Stomach (tissue), 9 donors: ENCODE data around the gene WFDC2. TPM values are rescaled to one million over a fixed set of nuclear protein-coding genes. Genes with fewer than 3 reads are reported as not detected.

ENCODE experiments used
- DNase-seq, 2 donors: peaks; one replicate each; pipeline versions ENCODE4 v3.0.0 to v3.0.0-alpha.2; 2013 to 2019
- H3K27ac ChIP-seq, 5 donors: fragments of 200-600 bp in 4 of 5; sonication (generic) in 4 of 5; one replicate each; pipeline ENCODE4 v1.5.1; 2013 to 2019; ENCODE audit warnings: mild to moderate bottlenecking in 1 of 5, moderate library complexity in 1 of 5
- H3K27me3 ChIP-seq, 3 donors: fragments of 200-600 bp; sonication (generic); one replicate each; pipeline ENCODE4 v1.5.1; 2017 to 2019; ENCODE audit warnings: mixed run types in 1 of 3
- H3K36me3 ChIP-seq, 4 donors: fragments of 200-600 bp; sonication (generic); 1 replicate in 3 of 4; 2 replicates in 1 of 4; pipeline ENCODE4 v1.5.1; 2016 to 2019
- H3K4me1 ChIP-seq, 4 donors: fragments of 200-600 bp; sonication (generic); one replicate each; pipeline ENCODE4 v1.5.1; 2016 to 2019
- H3K4me3 ChIP-seq, 4 donors: fragments of 200-600 bp; sonication (generic) in 3 of 4; one replicate each; pipeline ENCODE4 v1.5.1; 2016 to 2019; ENCODE audit warnings: mild to moderate bottlenecking in 1 of 4
- H3K9me3 ChIP-seq, 4 donors: fragments of 200-600 bp; sonication (generic); one replicate each; pipeline ENCODE4 v1.5.1; 2016 to 2019
- EP300 ChIP-seq: sonication (generic); formaldehyde crosslinking; IDR thresholded peaks from one replicate; pipeline ENCODE4 v1.6.1; 2017; ENCODE audit warnings: antibody characterized with exemption
- POLR2A ChIP-seq, 4 donors: fragments of 450-650 bp; IDR thresholded peaks; one replicate each; pipeline ENCODE4 v1.6.1; 2016; ENCODE audit warnings: antibody characterized with exemption in 4 of 4, control low read depth in 2 of 4, mild to moderate bottlenecking in 1 of 4, moderate library complexity in 1 of 4
- POLR2AphosphoS5 ChIP-seq, 3 donors: sonication (generic); formaldehyde crosslinking; IDR thresholded peaks; one replicate each; pipeline ENCODE4 v1.6.1; 2016; ENCODE audit warnings: antibody characterized with exemption in 3 of 3
- WGBS, 5 donors: extraction: QIAGEN DNeasy Blood & Tissue Kit in 3 of 5; methylation state at CpG; one replicate each; pipeline versions ENCODE4 v1.1.5 to v1.1.7; 2013 to 2018; 5-methylcytosine and 5-hydroxymethylcytosine counted together
- intact Hi-C: fragments of 100-400 bp; cut with DNase I; formaldehyde crosslinking; loops from one replicate; pipeline ENCODE4 v1.15.1; 2023; ENCODE audit warnings: low total_unique reads
- polyA plus RNA-seq, 3 donors: library from polyadenylated mRNA; stranded (reverse); fragments of 200-250 nt; gene quantifications; one replicate each; pipeline ENCODE4 v1.2.3, GENCODE V29; 2013
- total RNA-seq, 5 donors: library from RNA; depleted of rRNA; stranded (reverse); fragments of >200 nt; gene quantifications; one replicate each; pipeline versions ENCODE4 v1.1.0 to v1.2.3, GENCODE V29; 2014 to 2016
- TF ChIP-seq, protein P1 (sequence below), 7 experiments: fragments of 450-650 bp in 4 of 7; fragments of 200-600 bp in 3 of 7; sonication (generic) in 3 of 7; IDR thresholded peaks; one replicate each; pipeline ENCODE4 v1.5.1; 2016 to 2019; ENCODE audit warnings: antibody characterized with exemption in 7 of 7, control low read depth in 2 of 7, mild to moderate bottlenecking in 1 of 7
- donor health status: healthy with polysubstance abuse.
- donor health status: Bipolar disorder and iron deficiency.
- donor health status: healthy.

Gene WFDC2
- total and polyA plus RNA-seq, 8 donors: 2.2 to 82.8 (median 49.0) TPM; not detected in 1

DNA sequence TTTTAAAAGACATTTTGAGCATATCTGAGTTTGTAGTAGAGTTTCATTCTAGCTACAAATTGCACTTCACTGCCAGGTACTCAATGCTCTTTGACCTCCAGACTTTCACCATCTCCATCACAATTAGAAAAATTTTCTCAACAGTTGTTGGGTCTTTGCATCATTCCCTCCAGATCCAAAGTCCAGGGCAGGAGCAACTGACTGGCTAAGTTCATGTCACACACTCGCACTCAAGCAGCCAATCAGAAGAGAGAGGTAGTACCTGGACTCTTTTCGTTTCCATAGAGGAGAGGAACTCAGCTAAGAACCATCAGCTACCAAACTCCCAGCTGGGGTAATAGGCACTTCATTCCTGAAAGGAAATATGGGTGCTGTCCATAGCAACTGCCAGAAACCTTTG is 36.8 kb downstream of the WFDC2 start:
- intact Hi-C loops: no loop called here
- Histone ChIP-seq H3K4me1 (no peaks in the 10 kb centered on the region), H3K36me3 (no peaks in the 10 kb centered on the region), H3K4me3 (no peak overlapping the region), H3K27ac (no peak overlapping the region), H3K27me3 (no peaks in the 10 kb centered on the region), H3K9me3 (no peaks in the 10 kb centered on the region)
- DNase-seq: no peak
- TF ChIP-seq POLR2A (IDR thresholded peaks at IDR 0.05) (no peak), POLR2AphosphoS5 (IDR thresholded peaks at IDR 0.05) (no peak), EP300 (no peak)
- TF ChIP-seq, protein P1, sequence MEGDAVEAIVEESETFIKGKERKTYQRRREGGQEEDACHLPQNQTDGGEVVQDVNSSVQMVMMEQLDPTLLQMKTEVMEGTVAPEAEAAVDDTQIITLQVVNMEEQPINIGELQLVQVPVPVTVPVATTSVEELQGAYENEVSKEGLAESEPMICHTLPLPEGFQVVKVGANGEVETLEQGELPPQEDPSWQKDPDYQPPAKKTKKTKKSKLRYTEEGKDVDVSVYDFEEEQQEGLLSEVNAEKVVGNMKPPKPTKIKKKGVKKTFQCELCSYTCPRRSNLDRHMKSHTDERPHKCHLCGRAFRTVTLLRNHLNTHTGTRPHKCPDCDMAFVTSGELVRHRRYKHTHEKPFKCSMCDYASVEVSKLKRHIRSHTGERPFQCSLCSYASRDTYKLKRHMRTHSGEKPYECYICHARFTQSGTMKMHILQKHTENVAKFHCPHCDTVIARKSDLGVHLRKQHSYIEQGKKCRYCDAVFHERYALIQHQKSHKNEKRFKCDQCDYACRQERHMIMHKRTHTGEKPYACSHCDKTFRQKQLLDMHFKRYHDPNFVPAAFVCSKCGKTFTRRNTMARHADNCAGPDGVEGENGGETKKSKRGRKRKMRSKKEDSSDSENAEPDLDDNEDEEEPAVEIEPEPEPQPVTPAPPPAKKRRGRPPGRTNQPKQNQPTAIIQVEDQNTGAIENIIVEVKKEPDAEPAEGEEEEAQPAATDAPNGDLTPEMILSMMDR (IDR thresholded peaks at IDR 0.05): no peak
- 74 to 90% (median 79%) methylated on average over 2 of the region's 2 CpGs for WGBS, 5 donors

DNA sequence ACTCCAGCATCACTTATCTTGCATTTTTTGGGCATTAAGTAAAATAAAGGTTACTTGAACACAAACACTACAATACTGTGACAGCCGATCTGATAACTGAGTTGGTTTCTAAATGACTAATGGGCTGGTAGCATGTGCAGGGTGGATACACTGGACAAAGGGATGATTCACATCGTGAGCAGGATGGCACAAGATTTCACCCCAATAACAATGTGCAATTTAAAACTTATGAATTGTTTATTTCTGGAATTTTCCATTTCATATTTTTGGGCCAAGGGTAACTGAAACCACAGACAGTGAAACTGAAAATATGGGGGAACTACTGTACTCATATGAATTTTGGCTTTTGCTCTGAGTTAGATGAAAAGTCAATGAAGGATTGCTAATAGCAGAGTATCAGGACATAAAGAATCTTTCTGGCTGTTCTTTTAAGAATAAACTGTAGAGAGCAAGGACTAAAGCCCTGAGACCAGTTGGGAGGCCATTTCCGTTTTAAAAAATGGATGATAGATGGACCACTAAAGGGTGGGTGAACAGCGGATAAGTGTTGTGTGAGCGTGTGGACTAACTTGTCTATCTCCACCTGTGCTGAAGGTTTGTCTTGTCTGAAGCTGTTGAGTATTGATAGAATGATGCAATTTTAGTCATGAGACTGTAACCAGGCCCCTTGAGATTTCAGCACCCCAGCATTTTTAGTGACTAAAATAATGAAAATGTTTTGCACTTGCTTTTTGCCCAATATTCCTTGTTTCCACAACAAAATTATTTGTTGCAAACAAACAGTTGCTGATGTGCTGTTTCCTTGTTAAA is 37.7 kb downstream of the WFDC2 start:
- no peak for TF ChIP-seq EP300
- TF ChIP-seq POLR2AphosphoS5 (IDR thresholded peaks at IDR 0.05): no peak
- TF ChIP-seq POLR2A (IDR thresholded peaks at IDR 0.05): no peak
- TF ChIP-seq, protein P1 (IDR thresholded peaks at IDR 0.05): no peak
- Histone ChIP-seq H3K27me3 (no peaks in the 10 kb centered on the region), H3K4me1 (no peaks in the 10 kb centered on the region), H3K9me3 (no peaks in the 10 kb centered on the region), H3K36me3 (no peaks in the 10 kb centered on the region), H3K27ac (no peak overlapping the region), H3K4me3 (no peak overlapping the region)
- no peak for DNase-seq
- WGBS, 5 donors: 76 to 83% (median 81%) methylated on average over 5 of the region's 5 CpGs
- intact Hi-C loops: no loop called here

DNA sequence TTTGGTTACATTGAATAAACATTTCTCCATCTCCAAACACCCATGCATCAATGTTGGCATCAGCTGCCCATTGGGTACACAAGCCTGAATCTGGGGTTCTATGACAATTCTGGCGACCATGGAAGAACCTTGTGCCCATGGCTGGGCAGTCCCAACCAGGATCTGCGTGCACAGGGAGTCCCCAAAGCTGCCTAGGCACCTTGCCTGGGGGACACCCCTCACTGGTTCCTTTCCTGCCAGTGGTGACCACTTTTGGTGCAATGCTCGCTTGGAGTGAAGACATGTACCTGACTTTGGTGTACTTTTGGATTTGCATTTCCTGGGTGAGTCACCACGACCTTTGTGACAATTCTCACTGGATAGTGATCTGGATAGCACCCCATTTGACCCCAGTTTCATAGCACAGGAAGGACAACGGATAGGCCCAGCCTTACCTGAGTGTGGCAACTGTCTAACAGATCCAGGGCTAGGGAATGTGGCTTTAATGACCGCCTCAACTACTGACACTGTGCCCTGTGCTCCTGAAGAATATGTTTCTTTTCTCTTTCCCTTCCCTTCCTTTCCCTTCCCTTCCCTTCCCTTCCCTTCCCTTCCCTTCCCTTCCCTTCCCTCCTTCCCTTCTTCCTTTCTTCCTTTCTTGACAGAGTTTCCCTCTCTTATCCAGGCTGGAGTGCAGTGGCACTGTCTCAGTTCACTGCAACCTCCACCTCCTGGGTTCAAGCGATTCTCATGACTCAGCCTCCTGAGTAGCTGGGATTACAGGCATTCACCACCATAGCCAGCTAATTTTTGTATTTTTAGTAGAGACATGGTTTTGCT is 38.7 kb downstream of the WFDC2 start:
- WGBS, 5 donors: 71 to 79% (median 73%) methylated on average over 7 of the region's 7 CpGs
- no peak overlapping the region for H3K27ac ChIP-seq
- no peaks in the 10 kb centered on the region for H3K27me3 ChIP-seq
- no peak for DNase-seq
- H3K9me3 ChIP-seq: no peaks in the 10 kb centered on the region
- H3K4me3 ChIP-seq: no peak overlapping the region
- no peaks in the 10 kb centered on the region for H3K36me3 ChIP-seq
- TF ChIP-seq POLR2A (IDR thresholded peaks at IDR 0.05) (no peak), EP300 (no peak), POLR2AphosphoS5 (IDR thresholded peaks at IDR 0.05) (no peak)
- TF ChIP-seq, protein P1 (IDR thresholded peaks at IDR 0.05): no peak
- no peaks in the 10 kb centered on the region for H3K4me1 ChIP-seq
- intact Hi-C loops: no loop called here

DNA sequence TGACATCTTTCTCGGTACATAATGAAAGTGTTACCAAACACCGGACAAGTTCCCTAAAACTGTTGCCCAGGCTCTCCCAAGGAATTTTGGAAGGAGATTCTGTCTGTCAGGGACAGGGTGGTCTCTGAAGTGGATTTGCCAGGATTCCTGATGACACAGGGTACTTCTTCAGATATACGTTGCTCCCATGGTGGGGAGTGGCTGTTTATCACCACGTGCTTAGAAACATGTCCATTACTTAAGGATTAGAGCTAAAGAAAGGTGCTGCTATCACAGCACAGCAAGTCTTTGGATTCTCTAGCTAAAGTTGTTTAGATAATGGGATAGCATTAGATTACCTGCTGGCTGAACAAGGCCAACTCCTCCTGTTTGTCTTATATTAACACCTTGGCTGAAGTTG is 39.5 kb downstream of the WFDC2 start:
- 53 to 63% (median 62%) methylated on average over 4 of the region's 4 CpGs for WGBS, 5 donors
- Histone ChIP-seq H3K27ac (no peak overlapping the region), H3K9me3 (no peaks in the 10 kb centered on the region), H3K27me3 (peaks cover 0 to 4% (median 0%) of the 10 kb centered on the region in 3 donors), H3K4me3 (no peak overlapping the region), H3K36me3 (no peaks in the 10 kb centered on the region), H3K4me1 (no peaks in the 10 kb centered on the region)
- TF ChIP-seq POLR2A (IDR thresholded peaks at IDR 0.05) (no peak), EP300 (no peak), POLR2AphosphoS5 (IDR thresholded peaks at IDR 0.05) (no peak)
- TF ChIP-seq, protein P1 (IDR thresholded peaks at IDR 0.05): no peak
- DNase-seq: no peak
- intact Hi-C loops: no loop called here
